Measurements from ENCODE around the gene HMBS.

Gene HMBS

GRCh38 chr11:119067371-119068222 lies 17.1 kb upstream of the HMBS start, which contains the start of gene VPS11:
VPS11 (plus strand) TSS chr11:119067818; CDS start chr11:119067824, 6 bp downstream.
- DNase-seq (ENCODE audit: low read depth), result peak; percentile 88

- no peak for DNase-seq (ENCODE audit: low read depth)
Observed at GRCh38 chr11:119077839-119078238, 6.8 kb upstream of the HMBS start.

DNA sequence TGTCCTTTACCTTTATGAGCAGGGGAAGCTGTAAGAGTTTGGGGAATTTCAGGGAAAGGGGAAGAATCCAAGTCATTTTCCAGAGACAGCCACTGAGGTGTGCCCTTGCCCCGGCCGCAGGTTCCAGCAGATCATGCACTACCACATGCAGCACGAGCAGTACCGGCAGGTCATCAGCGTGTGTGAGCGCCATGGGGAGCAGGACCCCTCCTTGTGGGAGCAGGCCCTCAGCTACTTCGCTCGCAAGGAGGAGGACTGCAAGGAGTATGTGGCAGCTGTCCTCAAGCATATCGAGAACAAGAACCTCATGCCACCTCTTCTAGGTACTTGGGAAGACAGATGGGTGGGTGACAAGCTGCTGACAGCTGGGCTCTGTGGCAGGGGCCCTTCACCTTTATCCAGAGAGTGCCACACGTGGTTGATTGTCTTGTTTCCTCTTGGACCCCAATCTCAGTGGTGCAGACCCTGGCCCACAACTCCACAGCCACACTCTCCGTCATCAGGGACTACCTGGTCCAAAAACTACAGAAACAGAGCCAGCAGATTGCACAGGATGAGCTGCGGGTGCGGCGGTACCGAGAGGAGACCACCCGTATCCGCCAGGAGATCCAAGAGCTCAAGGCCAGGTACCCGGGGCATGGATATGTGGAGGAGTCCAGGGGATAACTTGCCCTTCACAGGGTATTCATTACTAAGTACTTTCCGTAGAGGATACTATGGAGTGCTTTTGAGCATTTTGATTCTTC lies 5.8 kb upstream of the HMBS start:
- no peak for DNase-seq (ENCODE audit: low read depth)

GRCh38 chr11:119081682-119082260 lies 2.9 kb upstream of the HMBS start:
- DNase-seq (ENCODE audit: low read depth), result no peak

DNA sequence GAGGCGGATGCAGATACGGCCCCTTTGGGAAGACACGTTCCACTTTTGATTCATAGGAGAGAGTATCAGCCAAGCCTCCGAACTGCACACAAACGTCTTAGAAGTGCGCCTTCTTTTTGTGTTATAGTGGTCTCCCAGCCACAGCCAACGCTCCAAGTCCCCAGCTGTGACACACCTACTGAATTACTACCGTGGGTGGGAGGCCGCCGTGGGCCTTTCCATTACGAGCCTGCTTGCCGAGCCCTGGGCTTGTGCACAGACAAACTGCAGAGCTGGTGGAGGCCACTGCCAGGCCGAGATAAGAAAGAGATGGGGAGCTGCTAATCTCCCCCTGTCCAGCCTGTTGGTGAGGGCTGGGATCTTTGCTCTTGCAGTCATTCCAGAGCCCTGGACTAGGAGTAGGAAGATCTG lies 761 bp downstream of the HMBS start:
- DNase-seq (ENCODE audit: low read depth), result no peak

- no peak for DNase-seq (ENCODE audit: low read depth)
Observed at GRCh38 chr11:119087123-119087522, 2.4 kb downstream of the HMBS start.

DNA sequence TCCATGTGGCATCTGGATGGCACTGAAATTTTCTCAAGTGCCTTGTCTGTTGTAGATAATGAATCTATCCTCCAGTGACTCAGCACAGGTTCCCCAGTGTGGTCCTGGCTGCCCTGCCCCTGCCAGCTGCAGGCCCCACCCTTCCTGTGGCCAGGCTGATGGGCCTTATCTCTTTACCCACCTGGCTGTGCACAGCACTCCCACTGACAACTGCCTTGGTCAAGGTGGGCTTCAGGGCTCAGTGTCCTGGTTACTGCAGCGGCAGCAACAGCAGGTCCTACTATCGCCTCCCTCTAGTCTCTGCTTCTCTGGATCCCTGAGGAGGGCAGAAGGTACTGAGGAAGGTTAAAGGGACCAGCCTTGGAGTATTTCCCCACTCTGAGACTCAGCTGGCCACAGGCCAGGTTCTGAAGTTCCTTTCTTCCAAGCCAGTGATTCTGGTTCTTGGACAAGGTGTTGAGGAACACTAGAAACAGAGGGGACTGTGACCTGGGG lies 3.1 kb downstream of the HMBS start:
- no peak for DNase-seq (ENCODE audit: low read depth)

DNA sequence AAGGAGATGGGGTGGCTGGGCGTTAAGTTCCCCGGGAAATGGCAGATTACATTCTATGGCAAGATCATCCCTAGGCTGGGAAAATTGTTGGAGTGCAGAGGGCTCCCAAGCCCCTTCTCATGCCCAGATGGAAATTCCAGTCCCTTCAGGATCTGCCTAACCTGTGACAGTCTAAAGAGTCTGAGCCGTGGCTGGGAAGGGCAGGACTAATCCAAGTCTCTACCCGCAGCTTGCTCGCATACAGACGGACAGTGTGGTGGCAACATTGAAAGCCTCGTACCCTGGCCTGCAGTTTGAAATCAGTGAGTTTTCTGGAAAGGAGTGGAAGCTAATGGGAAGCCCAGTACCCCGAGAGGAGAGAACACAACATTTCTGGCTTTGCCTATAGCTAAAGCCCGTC lies 3.7 kb downstream of the HMBS start:
- no peak for DNase-seq (ENCODE audit: low read depth)

GRCh38 chr11:119089319-119089718 lies 4.6 kb downstream of the HMBS start:
- DNase-seq (ENCODE audit: low read depth), result no peak

DNA sequence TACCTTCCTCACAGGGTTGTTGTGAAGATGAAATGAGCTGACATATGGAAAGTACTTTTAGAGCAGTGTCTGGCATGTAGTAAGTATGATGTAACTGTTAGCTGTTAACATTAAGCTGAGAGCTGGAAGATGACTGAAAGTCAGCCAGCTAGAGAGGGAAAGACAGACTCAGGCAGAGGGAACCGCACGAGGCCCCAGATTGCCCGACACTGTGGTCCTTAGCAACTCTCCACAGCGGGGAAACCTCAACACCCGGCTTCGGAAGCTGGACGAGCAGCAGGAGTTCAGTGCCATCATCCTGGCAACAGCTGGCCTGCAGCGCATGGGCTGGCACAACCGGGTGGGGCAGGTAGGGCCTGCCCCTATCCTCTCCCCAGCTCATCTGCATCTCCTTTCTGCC lies 6.5 kb downstream of the HMBS start:
- DNase-seq (ENCODE audit: low read depth), result no peak

- no peak for DNase-seq (ENCODE audit: low read depth)
Observed at GRCh38 chr11:119091966-119092879, 7.5 kb downstream of the HMBS start.

DNA sequence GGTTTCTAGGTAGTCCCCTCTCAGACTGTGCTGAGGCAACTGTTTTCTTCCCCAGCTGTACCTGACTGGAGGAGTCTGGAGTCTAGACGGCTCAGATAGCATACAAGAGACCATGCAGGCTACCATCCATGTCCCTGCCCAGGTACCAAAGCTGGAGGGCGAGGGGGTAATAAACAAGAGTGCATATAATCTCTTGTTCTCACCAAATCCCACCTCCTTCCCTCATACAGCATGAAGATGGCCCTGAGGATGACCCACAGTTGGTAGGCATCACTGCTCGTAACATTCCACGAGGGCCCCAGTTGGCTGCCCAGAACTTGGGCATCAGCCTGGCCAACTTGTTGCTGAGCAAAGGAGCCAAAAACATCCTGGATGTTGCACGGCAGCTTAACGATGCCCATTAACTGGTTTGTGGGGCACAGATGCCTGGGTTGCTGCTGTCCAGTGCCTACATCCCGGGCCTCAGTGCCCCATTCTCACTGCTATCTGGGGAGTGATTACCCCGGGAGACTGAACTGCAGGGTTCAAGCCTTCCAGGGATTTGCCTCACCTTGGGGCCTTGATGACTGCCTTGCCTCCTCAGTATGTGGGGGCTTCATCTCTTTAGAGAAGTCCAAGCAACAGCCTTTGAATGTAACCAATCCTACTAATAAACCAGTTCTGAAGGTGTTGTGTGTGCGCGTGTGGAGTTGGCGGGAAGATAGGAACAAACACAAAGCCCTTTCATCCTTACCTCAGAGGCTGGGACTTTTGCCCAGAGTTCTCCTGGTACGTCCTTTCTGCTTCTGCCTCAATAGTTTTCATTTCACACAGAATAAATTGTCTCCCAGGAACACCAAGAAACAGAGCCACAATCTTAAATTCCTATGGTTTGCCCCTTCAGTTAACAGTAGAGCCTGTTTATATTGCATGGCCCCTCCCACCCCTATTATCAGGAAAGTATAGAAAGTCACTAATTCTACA lies 8.5 kb downstream of the HMBS start:
- no peak for DNase-seq (ENCODE audit: low read depth)

DNA sequence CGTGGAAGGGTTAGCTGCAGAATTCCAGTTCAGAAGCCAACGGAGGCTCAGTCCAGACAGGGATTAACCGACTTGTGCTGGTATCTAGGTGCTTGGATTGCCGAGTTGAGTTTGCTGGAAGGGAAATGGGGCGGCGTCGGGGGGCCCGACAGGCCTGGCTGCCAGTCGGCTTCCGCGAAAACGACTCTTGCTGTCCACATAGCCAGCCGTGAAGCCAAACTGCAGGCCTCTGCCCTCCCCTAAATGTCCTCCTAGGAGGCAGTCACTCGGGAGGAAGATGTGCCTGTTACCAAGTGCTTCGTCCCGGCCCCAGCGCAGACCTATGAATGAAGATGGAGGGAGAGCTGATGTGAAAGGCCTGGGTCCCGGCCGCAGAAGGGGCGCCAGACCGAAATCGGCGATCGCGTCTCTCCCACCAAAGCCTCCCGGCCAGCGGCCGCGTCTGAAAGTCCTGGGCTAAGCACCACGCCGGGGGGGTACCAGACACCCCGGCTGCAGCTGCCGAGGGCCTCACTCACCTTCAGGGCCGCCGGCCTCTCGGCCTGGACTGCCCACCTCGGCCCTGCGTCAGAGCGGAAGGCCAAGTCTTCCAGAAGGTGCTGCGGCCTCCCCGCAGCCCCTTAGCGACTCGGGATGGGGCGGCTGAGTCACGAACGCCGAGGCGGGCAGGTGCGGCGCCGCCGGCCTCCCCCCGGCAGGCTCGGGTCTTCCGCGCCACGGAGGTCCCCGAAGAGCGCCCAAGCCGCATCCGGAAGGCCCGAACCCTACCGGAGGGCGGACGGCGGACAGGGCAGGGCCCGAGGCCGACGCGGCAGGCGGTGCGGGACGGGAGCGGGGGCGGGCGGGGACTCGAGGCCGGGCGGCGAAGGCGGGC lies 9.5 kb downstream of the HMBS start:
- no peak for DNase-seq (ENCODE audit: low read depth)

- no peak for DNase-seq (ENCODE audit: low read depth)
Observed at GRCh38 chr11:119094816-119095065, 10.1 kb downstream of the HMBS start.

- peak; percentile 94 for DNase-seq (ENCODE audit: low read depth)
Observed at GRCh38 chr11:119095066-119095880, 10.6 kb downstream of the HMBS start.

GRCh38 chr11:119099711-119100110 lies 15.0 kb downstream of the HMBS start:
- DNase-seq (ENCODE audit: low read depth), result no peak

GRCh38 chr11:119100246-119100970 lies 15.7 kb downstream of the HMBS start:
- DNase-seq (ENCODE audit: low read depth), result no peak
